Testis (tissue), 3 donors: ENCODE data around the gene TDG. TPM values are rescaled to one million over a fixed set of nuclear protein-coding genes. Genes with fewer than 3 reads are reported as not detected.
"Not testable (repeated sequence)": the region's sequence is repeated elsewhere in the genome, so short reads cannot be mapped to it uniquely, and the experiment has no call there.

ENCODE experiments used
- DNase-seq: peaks from one replicate; pipeline ENCODE4 v3.0.0-alpha.2; 2019
- H3K27ac ChIP-seq, 2 donors: fragments of 200-600 bp; sonication (generic); one replicate each; pipeline ENCODE4 v1.5.1; 2019
- H3K27me3 ChIP-seq: fragments of 200-600 bp; sonication (generic); one replicate; pipeline ENCODE4 v1.5.1; 2019
- H3K36me3 ChIP-seq: fragments of 200-600 bp; sonication (generic); one replicate; pipeline ENCODE4 v1.5.1; 2017; ENCODE audit warnings: low read depth; ENCODE audit errors: missing control alignments
- H3K4me1 ChIP-seq: fragments of 200-600 bp; sonication (generic); one replicate; pipeline ENCODE4 v1.5.1; 2019
- H3K4me3 ChIP-seq, 2 donors: fragments of 200-600 bp; sonication (generic); one replicate each; pipeline ENCODE4 v1.5.1; 2017 to 2019
- H3K9me3 ChIP-seq: fragments of 200-600 bp; sonication (generic); one replicate; pipeline ENCODE4 v1.5.1; 2017
- POLR2A ChIP-seq: fragments of 450-650 bp; IDR thresholded peaks from one replicate; pipeline ENCODE4 v1.6.1; 2017; ENCODE audit warnings: antibody characterized with exemption, mild to moderate bottlenecking, moderate library complexity
- WGBS, 2 donors: methylation state at CpG; one replicate each; pipeline ENCODE4 v1.1.5; 2018; 5-methylcytosine and 5-hydroxymethylcytosine counted together
- intact Hi-C: fragments of 100-400 bp; cut with DNase I; formaldehyde crosslinking; loops from one replicate; pipeline ENCODE4 v1.15.1; 2023; ENCODE audit warnings: low total_unique reads
- polyA plus RNA-seq: library from polyadenylated mRNA; stranded (reverse); fragments of 350-450 nt; fragmentation: Illumina TruSeq; extraction: RNeasy Lipid Tissue Mini Kit (QIAGEN cat#74804); gene quantifications from one replicate; pipeline ENCODE4 v1.2.3, GENCODE V29; 2014; ENCODE audit warnings: low read depth, low replicate concordance; ENCODE audit not compliant: insufficient read depth
- total RNA-seq, 2 donors: library from RNA; depleted of rRNA; stranded (reverse); fragments of >200 nt; gene quantifications; one replicate each; pipeline ENCODE4 v1.2.3, GENCODE V29; 2016
- TF ChIP-seq, protein P1 (sequence below), 3 experiments: fragments of 450-650 bp in 2 of 3; fragments of 200-600 bp in 1 of 3; sonication (generic) in 1 of 3; IDR thresholded peaks; one replicate each; pipeline ENCODE4 v1.5.1; 2016 to 2019; ENCODE audit warnings: antibody characterized with exemption in 3 of 3, mild to moderate bottlenecking in 2 of 3, moderate library complexity in 1 of 3

The TDG gene
- total and polyA plus RNA-seq, 3 donors from 2014 or later, result 11.3 to 16.5 (median 16.0) TPM

DNA sequence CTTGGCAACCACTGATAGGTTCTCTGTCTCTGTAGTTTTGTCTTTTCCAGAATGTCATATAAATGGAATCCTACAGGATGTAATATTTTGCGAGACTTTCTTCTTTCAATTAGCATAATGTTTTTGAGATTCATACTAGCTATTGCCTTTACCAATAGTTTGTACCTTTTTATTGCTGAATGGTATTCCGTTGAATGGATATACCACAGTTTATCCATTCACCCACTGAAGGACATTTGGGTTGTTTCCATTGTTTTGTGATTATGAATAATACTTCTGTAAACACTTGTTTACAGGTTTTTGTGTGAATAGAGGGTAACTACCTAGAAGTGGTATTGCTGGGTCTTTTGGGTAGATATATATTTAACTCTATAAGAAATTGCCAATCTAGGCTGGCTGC, 58.0 kb downstream of the TDG start:
- no peaks in the 10 kb centered on the region for H3K27me3 ChIP-seq
- no peaks in the 10 kb centered on the region for H3K36me3 ChIP-seq
- no peaks in the 10 kb centered on the region for H3K4me1 ChIP-seq
- no peak for TF ChIP-seq POLR2A
- TF ChIP-seq, protein P1, sequence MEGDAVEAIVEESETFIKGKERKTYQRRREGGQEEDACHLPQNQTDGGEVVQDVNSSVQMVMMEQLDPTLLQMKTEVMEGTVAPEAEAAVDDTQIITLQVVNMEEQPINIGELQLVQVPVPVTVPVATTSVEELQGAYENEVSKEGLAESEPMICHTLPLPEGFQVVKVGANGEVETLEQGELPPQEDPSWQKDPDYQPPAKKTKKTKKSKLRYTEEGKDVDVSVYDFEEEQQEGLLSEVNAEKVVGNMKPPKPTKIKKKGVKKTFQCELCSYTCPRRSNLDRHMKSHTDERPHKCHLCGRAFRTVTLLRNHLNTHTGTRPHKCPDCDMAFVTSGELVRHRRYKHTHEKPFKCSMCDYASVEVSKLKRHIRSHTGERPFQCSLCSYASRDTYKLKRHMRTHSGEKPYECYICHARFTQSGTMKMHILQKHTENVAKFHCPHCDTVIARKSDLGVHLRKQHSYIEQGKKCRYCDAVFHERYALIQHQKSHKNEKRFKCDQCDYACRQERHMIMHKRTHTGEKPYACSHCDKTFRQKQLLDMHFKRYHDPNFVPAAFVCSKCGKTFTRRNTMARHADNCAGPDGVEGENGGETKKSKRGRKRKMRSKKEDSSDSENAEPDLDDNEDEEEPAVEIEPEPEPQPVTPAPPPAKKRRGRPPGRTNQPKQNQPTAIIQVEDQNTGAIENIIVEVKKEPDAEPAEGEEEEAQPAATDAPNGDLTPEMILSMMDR (IDR thresholded peaks at IDR 0.05), result no peak
- WGBS, 2 donors, result 96% methylated on average over 2 of the region's 2 CpGs
- no peak overlapping the region for H3K27ac ChIP-seq
- DNase-seq, result no peak
- intact Hi-C loops, result no loop called here
- no peak overlapping the region for H3K4me3 ChIP-seq
- no peaks in the 10 kb centered on the region for H3K9me3 ChIP-seq

DNA sequence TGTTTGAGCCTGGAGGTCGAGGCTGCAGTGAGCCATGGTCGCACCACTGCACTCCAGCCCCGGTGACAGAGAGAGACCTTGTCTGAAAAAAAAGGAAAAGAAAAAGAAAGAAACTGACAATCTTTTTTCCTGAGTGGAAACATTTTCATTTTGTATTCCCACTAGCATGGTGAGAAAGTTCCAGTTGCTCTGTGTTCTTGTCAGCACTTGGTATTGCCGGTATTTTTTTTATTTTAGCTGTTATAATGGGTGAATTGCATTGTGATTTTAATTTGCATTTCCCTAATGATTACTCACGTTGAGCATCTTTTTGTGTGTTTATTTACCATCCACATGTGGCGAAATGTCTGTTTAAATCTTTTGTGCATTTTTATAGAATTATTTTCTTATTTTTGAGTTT, 58.7 kb downstream of the TDG start:
- Histone ChIP-seq H3K27ac (no peak overlapping the region), H3K9me3 (no peaks in the 10 kb centered on the region), H3K36me3 (no peaks in the 10 kb centered on the region), H3K27me3 (no peaks in the 10 kb centered on the region), H3K4me3 (no peak overlapping the region), H3K4me1 (no peaks in the 10 kb centered on the region)
- intact Hi-C loops, result no loop called here
- no peak for TF ChIP-seq POLR2A
- TF ChIP-seq, protein P1 (IDR thresholded peaks at IDR 0.05), result no peak
- DNase-seq, result no peak
- WGBS, 2 donors, result 96 to 97% methylated on average over 6 of the region's 6 CpGs

DNA sequence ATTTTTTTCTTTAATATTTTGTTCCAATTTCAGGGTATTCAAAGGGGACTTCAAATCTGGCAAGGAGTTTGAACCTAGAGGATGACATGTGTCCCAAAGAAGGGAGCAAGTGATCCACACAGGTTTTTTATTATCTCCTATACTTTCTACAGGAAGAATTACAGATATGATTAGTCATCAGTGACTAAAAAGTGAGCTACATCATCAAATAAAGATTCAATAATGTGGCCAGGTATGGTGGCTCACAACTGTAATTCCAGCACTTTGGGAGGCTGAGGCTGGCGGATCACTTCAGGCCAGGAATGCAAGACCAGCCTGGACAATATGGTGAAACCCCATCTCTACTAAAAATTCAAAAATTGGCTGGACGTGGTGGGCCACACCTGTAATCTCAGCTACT, 60.1 kb downstream of the TDG start:
- H3K27me3 ChIP-seq, result no peaks in the 10 kb centered on the region
- no peak overlapping the region for H3K27ac ChIP-seq
- TF ChIP-seq POLR2A, result no peak
- TF ChIP-seq, protein P1 (IDR thresholded peaks at IDR 0.05), result no peak
- H3K4me3 ChIP-seq, result no peak overlapping the region
- H3K9me3 ChIP-seq, result no peaks in the 10 kb centered on the region
- H3K4me1 ChIP-seq, result no peaks in the 10 kb centered on the region
- intact Hi-C loops, result no loop called here
- DNase-seq, result no peak
- H3K36me3 ChIP-seq, result no peaks in the 10 kb centered on the region
- 92 to 95% methylated on average over 2 of the region's 2 CpGs for WGBS, 2 donors

DNA sequence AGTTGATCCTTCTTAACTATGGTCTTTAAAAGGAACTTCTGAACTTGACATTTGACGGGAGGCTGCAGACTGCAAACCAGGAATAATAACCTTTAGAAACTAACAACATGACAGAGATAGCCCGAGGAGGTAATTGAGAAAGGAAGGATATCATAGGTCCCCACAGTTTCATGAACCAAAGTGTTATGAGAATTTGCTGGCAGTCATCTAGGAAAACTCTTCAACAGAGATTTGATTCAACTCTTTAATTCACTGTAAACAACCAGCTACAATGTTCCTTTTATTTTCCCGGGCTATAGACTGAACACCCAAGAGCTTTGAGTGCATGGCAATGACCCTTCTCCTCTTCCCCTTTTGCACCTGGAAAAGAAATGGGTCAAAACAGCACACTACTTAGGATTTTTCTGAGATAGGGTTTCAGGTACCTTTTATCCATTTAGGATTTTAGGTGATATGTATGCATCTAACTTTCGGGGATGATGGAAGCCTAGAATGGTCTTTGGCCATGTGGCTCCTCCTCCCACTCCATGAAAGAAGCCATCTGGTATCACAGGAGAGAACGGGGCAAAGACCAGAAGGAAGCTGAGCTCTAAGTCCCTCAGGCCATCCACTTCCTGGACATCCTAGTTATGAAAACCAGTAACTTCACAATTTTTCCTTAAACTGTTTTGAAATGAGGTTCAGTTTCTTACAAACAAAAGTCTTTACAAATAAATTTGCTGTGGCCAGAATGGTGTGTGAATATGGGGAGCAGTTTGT, 61.3 kb downstream of the TDG start:
- intact Hi-C loops, result no loop called here
- WGBS, 2 donors, result 69 to 72% methylated on average over 5 of the region's 5 CpGs
- TF ChIP-seq, protein P1 (IDR thresholded peaks at IDR 0.05), result no peak
- no peak for TF ChIP-seq POLR2A

DNA sequence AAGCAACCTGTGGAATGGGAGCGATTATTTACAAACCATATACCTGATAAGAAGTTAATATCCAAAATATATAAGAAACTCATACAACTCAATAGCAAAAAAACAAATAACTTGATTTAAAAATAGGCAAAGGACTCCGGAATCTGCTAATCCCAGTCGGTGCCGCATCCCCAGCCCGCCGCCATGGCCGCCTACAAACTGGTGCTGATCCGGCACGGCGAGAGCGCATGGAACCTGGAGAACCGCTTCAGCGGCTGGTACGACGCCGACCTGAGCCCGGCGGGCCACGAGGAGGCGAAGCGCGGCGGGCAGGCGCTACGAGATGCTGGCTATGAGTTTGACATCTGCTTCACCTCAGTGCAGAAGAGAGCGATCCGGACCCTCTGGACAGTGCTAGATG, 64.9 kb downstream of the TDG start:
- H3K27ac ChIP-seq, intact Hi-C loops, H3K4me1 ChIP-seq, H3K27me3 ChIP-seq, H3K9me3 ChIP-seq, H3K4me3 ChIP-seq, H3K36me3 ChIP-seq, DNase-seq: not testable (repeated sequence)
- whole genome bisulfite sequencing, 2 donors, result 56 to 66% methylated on average over 16 to 25 of the region's 27 CpGs

More for the DNA sequence above, 61.3 kb downstream of the TDG start:
- Histone ChIP-seq H3K27ac (no peak overlapping the region), H3K36me3 (no peaks in the 10 kb centered on the region), H3K4me3 (no peak overlapping the region), H3K4me1 (no peaks in the 10 kb centered on the region), H3K27me3 (no peaks in the 10 kb centered on the region), H3K9me3 (no peaks in the 10 kb centered on the region)
- DNase-seq, result no peak

DNA sequence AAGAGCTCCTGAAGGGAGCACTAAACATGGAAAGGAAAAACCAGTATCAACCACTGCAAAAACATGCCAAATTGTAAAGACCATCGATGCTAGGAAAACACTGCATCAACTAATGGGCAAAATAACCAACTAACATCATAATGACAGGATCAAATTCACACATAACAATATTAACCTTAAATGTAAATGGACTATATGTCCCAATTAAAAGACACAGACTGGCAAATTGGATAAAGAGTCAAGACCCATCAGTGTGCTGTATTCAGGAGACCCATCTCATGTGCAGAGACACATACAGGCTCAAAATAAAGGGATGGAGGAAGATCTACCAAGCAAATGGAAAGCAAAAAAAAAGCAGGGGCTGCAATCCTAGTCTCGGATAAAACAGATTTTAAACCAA, 70.5 kb downstream of the TDG start:
- H3K27me3 ChIP-seq, H3K4me3 ChIP-seq, intact Hi-C loops, DNase-seq, H3K4me1 ChIP-seq, H3K27ac ChIP-seq, H3K36me3 ChIP-seq, H3K9me3 ChIP-seq: not testable (repeated sequence)
- 86 to 96% methylated on average over 2 of the region's 2 CpGs for WGBS, 2 donors
